HepG2 (cell line): Measurements from ENCODE around the gene CBX2. TPM values are rescaled to one million over a fixed set of nuclear protein-coding genes. Genes with fewer than 3 reads are reported as not detected.

Experiments used
- ATAC-seq: fragments of 200-7000 bp; cut with Tn5 transposase; 3 replicates; pipeline ENCODE4 v1.9.1; 2020; ENCODE audit warnings: mild to moderate bottlenecking, moderate library complexity
- BruUV-seq: library from RNA; stranded (reverse); fragments of 400-500 nt; replicated peaks from 2 replicates; lab custom pipeline; 2021; lab: Mats Ljungman, UMichigan
- CTCF ChIA-PET: fragments of 300-600 bp; formaldehyde crosslinking; extraction: SDS; loops from one replicate; lab custom pipeline; 2021; ENCODE audit warnings: low total read pairs, inconsistent platforms, low intra/inter-chr PET ratio; lab: Yijun Ruan, JAX
- POLR2A ChIA-PET: fragments of 350-600 bp; sonication (Branson Sonifier 250); formaldehyde crosslinking; loops from one replicate; lab custom pipeline; 2020; ENCODE audit warnings: antibody characterized with exemption, inconsistent platforms; lab: Yijun Ruan, JAX
- DNase-seq: peaks from one replicate; pipeline ENCODE4 v3.0.0-alpha.2; 2015; ENCODE audit warnings: low spot score
- FAIRE-seq: peaks from 3 replicates; lab custom pipeline; 2011; peaks lifted over from hg19 to GRCh38; lab: Jason Lieb, UNC
- H2AFZ ChIP-seq: one replicate; pipeline ENCODE4 v1.6.1; 2011; ENCODE audit warnings: low read length, inconsistent platforms
- H3K27ac ChIP-seq: fragments of 300-600 bp; 3 replicates; pipeline ENCODE4 v1.8.0; 2011; ENCODE audit warnings: mixed run types, mild to moderate bottlenecking, mixed read lengths, low read length, inconsistent platforms; ENCODE audit not compliant: insufficient read depth; ENCODE audit errors: extremely low read length
- H3K27me3 ChIP-seq, 2 experiments: fragments of 200-600 bp in 1 of 2; 2 replicates in 1 of 2; 3 replicates in 1 of 2; pipeline versions ENCODE4 v1.6.0 to v1.8.0; 2011; ENCODE audit warnings: low read length in 2 of 2, mild to moderate bottlenecking in 2 of 2, moderate library complexity in 2 of 2, inconsistent platforms in 1 of 2; ENCODE audit not compliant: insufficient read depth in 2 of 2, control insufficient read depth in 1 of 2
- H3K36me3 ChIP-seq, 2 experiments: fragments of 200-600 bp in 1 of 2; replicated peaks in 1 of 2; 2 replicates in 1 of 2; 3 replicates in 1 of 2; pipeline versions ENCODE4 v1.5.1 to v1.8.0; 2011; ENCODE audit warnings: low read length in 2 of 2, inconsistent platforms in 1 of 2; ENCODE audit not compliant: insufficient read depth in 2 of 2, control insufficient read depth in 1 of 2
- H3K4me1 ChIP-seq: 2 replicates; pipeline ENCODE4 v1.5.1; 2012; ENCODE audit warnings: low read length, inconsistent platforms; ENCODE audit not compliant: insufficient read depth
- H3K4me2 ChIP-seq: 2 replicates; pipeline ENCODE4 v1.6.0; 2011; ENCODE audit warnings: low read depth, low read length, inconsistent platforms
- H3K4me3 ChIP-seq, 3 experiments: fragments of 200-600 bp in 1 of 3; sonication (generic), shearing (Covaris generic) in 1 of 3; replicated peaks in 1 of 3; 2 replicates each; pipeline ENCODE4 v1.5.1; 2011 to 2016; ENCODE audit warnings: low read length in 3 of 3, inconsistent platforms in 2 of 3, low read depth in 2 of 3, mild to moderate bottlenecking in 2 of 3, control low read depth in 1 of 3, mixed read lengths in 1 of 3; ENCODE audit not compliant: insufficient read depth in 1 of 3
- H3K79me2 ChIP-seq: one replicate; pipeline ENCODE4 v1.6.1; 2011; ENCODE audit warnings: low read length, inconsistent platforms; ENCODE audit not compliant: insufficient read depth
- H3K9ac ChIP-seq: 2 replicates; pipeline ENCODE4 v1.6.0; 2011; ENCODE audit warnings: mild to moderate bottlenecking, low read depth, low read length, inconsistent platforms; ENCODE audit not compliant: insufficient read depth
- H3K9me3 ChIP-seq: 2 replicates; pipeline ENCODE4 v1.5.1; 2012; ENCODE audit warnings: mild to moderate bottlenecking, low read length
- H4K20me1 ChIP-seq: 2 replicates; pipeline ENCODE4 v1.6.0; 2011; ENCODE audit warnings: inconsistent platforms, mild to moderate bottlenecking, low read length, moderate library complexity; ENCODE audit not compliant: insufficient read depth
- ASH2L ChIP-seq: fragments of 300-600, 200-600 bp; sonication (generic); IDR thresholded peaks from 2 replicates; pipeline ENCODE4 v1.7.0; 2017; ENCODE audit warnings: low read depth, mild to moderate bottlenecking, moderate library complexity, mixed read lengths, low read length; ENCODE audit not compliant: insufficient read length
- CEBPG ChIP-seq: IDR thresholded peaks from 2 replicates; pipeline ENCODE4 v1.6.1; 2016
- FOXA3 ChIP-seq: IDR thresholded peaks from 2 replicates; pipeline ENCODE4 v1.6.1; 2016; ENCODE audit warnings: missing genetic modification reagents, missing compliant biosample characterization
- KLF16 ChIP-seq, 2 experiments: sonication (generic) in 1 of 2; formaldehyde crosslinking in 1 of 2; IDR thresholded peaks; 2 replicates each; pipeline versions ENCODE4 v1.6.1 to v1.8.0; 2016 to 2023; ENCODE audit warnings: missing genetic modification reagents in 2 of 2, missing compliant biosample characterization in 1 of 2
- MEIS2 ChIP-seq: sonication (generic); formaldehyde crosslinking; IDR thresholded peaks from 2 replicates; pipeline ENCODE4 v1.9.0; 2021; ENCODE audit warnings: mild to moderate bottlenecking, missing genetic modification reagents
- MTF2 ChIP-seq: sonication (generic); formaldehyde crosslinking; IDR thresholded peaks from 2 replicates; pipeline ENCODE4 v1.5.0; 2020; ENCODE audit warnings: missing genetic modification reagents, borderline replicate concordance
- PAF1 ChIP-seq: IDR thresholded peaks from 2 replicates; pipeline ENCODE4 v1.6.1; 2016; ENCODE audit warnings: missing genetic modification reagents, missing compliant biosample characterization
- PBX3 ChIP-seq: sonication (generic); formaldehyde crosslinking; IDR thresholded peaks from 2 replicates; pipeline ENCODE4 v1.8.1; 2023; ENCODE audit warnings: missing genetic modification reagents, inconsistent platforms, borderline replicate concordance
- RAD21 ChIP-seq: fragments of 450-650 bp; formaldehyde crosslinking; IDR thresholded peaks from 2 replicates; pipeline ENCODE4 v1.5.0; 2020; ENCODE audit warnings: mild to moderate bottlenecking
- ZBTB10 ChIP-seq: sonication (generic); formaldehyde crosslinking; IDR thresholded peaks from 2 replicates; pipeline ENCODE4 v1.4.0; 2020; ENCODE audit warnings: missing genetic modification reagents, borderline replicate concordance
- ZNF280D ChIP-seq: sonication (generic); formaldehyde crosslinking; IDR thresholded peaks from 2 replicates; pipeline ENCODE4 v1.5.1; 2020; ENCODE audit warnings: mild to moderate bottlenecking, missing genetic modification reagents
- ZNF460 ChIP-seq: sonication (generic); formaldehyde crosslinking; IDR thresholded peaks from 2 replicates; pipeline ENCODE4 v1.5.1; 2020; ENCODE audit warnings: missing genetic modification reagents, mild to moderate bottlenecking, borderline replicate concordance
- ZNF563 ChIP-seq: sonication (generic); formaldehyde crosslinking; IDR thresholded peaks from 2 replicates; pipeline ENCODE4 v1.8.0; 2022; ENCODE audit warnings: mild to moderate bottlenecking, moderate library complexity, missing genetic modification reagents
- ZNF598 ChIP-seq: sonication (generic); formaldehyde crosslinking; IDR thresholded peaks from 2 replicates; pipeline ENCODE4 v1.5.1; 2020; ENCODE audit warnings: mild to moderate bottlenecking, missing genetic modification reagents, borderline replicate concordance
- ZNF652 ChIP-seq: IDR thresholded peaks from 2 replicates; pipeline ENCODE4 v1.6.1; 2016; ENCODE audit warnings: low read depth, borderline replicate concordance
- ZNF761 ChIP-seq: sonication (generic); formaldehyde crosslinking; conservative IDR thresholded peaks from 2 replicates; pipeline ENCODE4 v1.4.0; 2020; ENCODE audit warnings: mild to moderate bottlenecking, missing genetic modification reagents
- WGBS: methylation state at CpG from one replicate; pipeline ENCODE4 v1.1.6; 2017; ENCODE audit warnings: low lambda C conversion rate; 5-methylcytosine and 5-hydroxymethylcytosine counted together
- in situ Hi-C: cut with HindIII; loops from 2 replicates; pipeline ENCODE4 v1.10.0; 2017; ENCODE audit warnings: low pct_unique_long_range_greater_than_20kb; ENCODE audit not compliant: extremely low pct_ligation_motif_present
- intact Hi-C: fragments of 100-400 bp; cut with micrococcal nuclease; formaldehyde crosslinking; loops from one replicate; pipeline ENCODE4 v1.10.0; 2022; ENCODE audit not compliant: unreplicated experiment
- polyA plus RNA-seq, 8 experiments: library from polyadenylated mRNA; depleted of rRNA in 3 of 8; stranded (reverse) in 7 of 8; unstranded in 1 of 8; fragments of >200 nt; fragmentation: Illumina TruSeq in 4 of 8; extraction: Trizol in 4 of 8; gene quantifications; 2 replicates each; pipeline versions ENCODE4 v1.2.1 to v1.2.3, GENCODE V29; 2011 to 2016; ENCODE audit warnings: low read depth in 4 of 8, missing spikeins in 1 of 8, mixed read lengths in 1 of 8; ENCODE audit not compliant: insufficient read depth in 1 of 8
- total RNA-seq, 5 experiments: library from RNA; depleted of rRNA; stranded (reverse); fragments of >200 nt; fragmentation: Illumina TruSeq; extraction: Trizol; gene quantifications; 2 replicates each; pipeline ENCODE4 v1.2.3, GENCODE V29; 2016; ENCODE audit warnings: low read depth in 1 of 5

Gene CBX2
- total and polyA plus RNA-seq, 2 of the 13 experiments (the other 11 are each of a cell fraction or from before 2014, with no cell fraction given) = 14.5 to 31.1 TPM

GRCh38 chr17:79801156-79802038, 23.4 kb downstream of the CBX2 start:
- DNase-seq (no peak), FAIRE-seq (no peak), ATAC-seq (peak; percentile 24)
- Histone ChIP-seq H3K4me2 (peak overlapping the region; percentile 92), H4K20me1 (no peaks in the 10 kb centered on the region), H3K27ac (no peak overlapping the region), H3K27me3 (peaks cover 53 to 86% of the 10 kb centered on the region in 2 experiments), H3K4me3 (peak overlapping the region; percentile 37 to 73 (median 51)), H3K79me2 (peaks cover 1% of the 10 kb centered on the region), H2AFZ (no peak overlapping the region), H3K36me3 (no peaks in the 10 kb centered on the region), H3K4me1 (peaks cover 72% of the 10 kb centered on the region), H3K9ac (peak overlapping the region; percentile 43; the same call in 1 of the 2 replicates), H3K9me3 (no peaks in the 10 kb centered on the region)
- WGBS = 17% methylated on average over 21 of the region's 52 CpGs
- POLR2A ChIA-PET = interaction anchor here (1.0 to 2.2 kb wide), 7 partner anchors 10 to 192 kb away, joined by 3 to 12 read pairs (median 7); partner anchors contain the start of gene CBX4
- in situ Hi-C loops = no loop called here
- no TSS peak for BruUV-seq
- intact Hi-C loops = no loop called here
- CTCF ChIA-PET = no interaction called here
- TF ChIP-seq ZNF652 (CRISPR knock-in tag) = no peak
- TF ChIP-seq RAD21 (CRISPR knock-in tag) = 0 out of 2 replicates have a peak, but pooled peaks have one; percentile 12
- 0 out of 2 replicates have a peak, but pooled peaks have one; percentile 42 for TF ChIP-seq ZNF563 (CRISPR knock-in tag)
- TF ChIP-seq ZNF460 (CRISPR knock-in tag) = no peak
- TF ChIP-seq ZNF598 (CRISPR knock-in tag) = peak; percentile 8; the same call in 1 of the 2 replicates
- TF ChIP-seq CEBPG (CRISPR knock-in tag) = peak; percentile 54
- TF ChIP-seq MEIS2 (CRISPR knock-in tag) = 0 out of 2 replicates have a peak, but pooled peaks have one; percentile 22
- TF ChIP-seq PBX3 (CRISPR knock-in tag) = 0 out of 2 replicates have a peak, but pooled peaks have one; percentile 33
- TF ChIP-seq MTF2 = peak; percentile 97
- TF ChIP-seq ASH2L = peak; percentile 25
- TF ChIP-seq FOXA3 (CRISPR knock-in tag) = no peak
- 0 out of 2 replicates have a peak, but pooled peaks have one; percentile 31 for TF ChIP-seq ZBTB10
- peak; percentile 47; the same call in 1 of the 2 replicates for TF ChIP-seq ZNF280D (CRISPR knock-in tag)
- 0 out of 2 replicates have a peak, but pooled peaks have one; percentile 21 for TF ChIP-seq ZNF761 (CRISPR knock-in tag)
- no peak for TF ChIP-seq PAF1 (CRISPR knock-in tag)
- TF ChIP-seq KLF16 (CRISPR knock-in tag; IDR thresholded peaks at IDR 0.05) = no peak
